Measurements from ENCODE around the gene SAFB. TPM values are rescaled to one million over a fixed set of nuclear protein-coding genes. Genes with fewer than 3 reads are reported as not detected.

Gene SAFB
- total and polyA plus RNA-seq, 8 donors, result 63.7 to 206 (median 165) TPM

DNA sequence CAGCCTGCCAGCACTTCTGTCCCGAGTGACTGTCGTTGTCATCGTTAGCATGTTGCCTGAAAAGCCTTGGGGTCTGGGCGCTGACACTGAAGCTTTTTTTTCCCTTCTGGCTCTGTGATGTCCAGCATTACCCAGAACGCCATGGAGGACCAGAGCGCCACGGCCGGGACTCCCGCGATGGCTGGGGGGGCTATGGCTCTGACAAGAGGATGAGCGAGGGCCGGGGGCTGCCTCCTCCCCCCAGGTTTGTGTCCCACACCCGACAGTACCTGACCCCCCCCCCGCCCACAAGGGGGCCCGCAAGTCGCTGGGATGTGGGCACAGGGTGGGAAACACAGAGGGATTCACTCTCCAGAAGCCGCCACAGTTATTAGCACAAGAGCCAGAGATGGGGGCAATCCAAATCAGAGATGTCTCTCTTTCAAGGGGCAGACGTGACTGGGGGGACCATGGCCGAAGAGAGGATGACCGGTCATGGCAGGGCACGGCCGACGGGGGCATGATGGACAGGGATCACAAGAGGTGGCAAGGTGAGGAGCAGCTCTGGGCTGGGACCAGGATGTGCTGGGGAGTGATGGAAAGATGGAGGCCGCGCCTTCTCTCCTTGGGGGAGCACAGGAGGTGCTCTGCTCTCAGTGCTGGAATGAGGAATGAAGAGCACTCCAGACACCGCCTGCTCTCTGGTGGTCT is 44.2 kb downstream of the SAFB start:
- Histone ChIP-seq H3K36me3 (peaks cover 0 to 100% of the 10 kb centered on the region in 2 donors), H3K4me1 (no peaks in the 10 kb centered on the region), H3K9me3 (no peaks in the 10 kb centered on the region), H3K27me3 (no peaks in the 10 kb centered on the region), H3K27ac (no peak overlapping the region), H3K4me3 (no peak overlapping the region)
- ATAC-seq, result no peak
- intact Hi-C loops (cut with DNase I), result no loop called here
- peak in 2 of 4 donors; percentile 9 to 72 for DNase-seq
- TF ChIP-seq, protein P1, sequence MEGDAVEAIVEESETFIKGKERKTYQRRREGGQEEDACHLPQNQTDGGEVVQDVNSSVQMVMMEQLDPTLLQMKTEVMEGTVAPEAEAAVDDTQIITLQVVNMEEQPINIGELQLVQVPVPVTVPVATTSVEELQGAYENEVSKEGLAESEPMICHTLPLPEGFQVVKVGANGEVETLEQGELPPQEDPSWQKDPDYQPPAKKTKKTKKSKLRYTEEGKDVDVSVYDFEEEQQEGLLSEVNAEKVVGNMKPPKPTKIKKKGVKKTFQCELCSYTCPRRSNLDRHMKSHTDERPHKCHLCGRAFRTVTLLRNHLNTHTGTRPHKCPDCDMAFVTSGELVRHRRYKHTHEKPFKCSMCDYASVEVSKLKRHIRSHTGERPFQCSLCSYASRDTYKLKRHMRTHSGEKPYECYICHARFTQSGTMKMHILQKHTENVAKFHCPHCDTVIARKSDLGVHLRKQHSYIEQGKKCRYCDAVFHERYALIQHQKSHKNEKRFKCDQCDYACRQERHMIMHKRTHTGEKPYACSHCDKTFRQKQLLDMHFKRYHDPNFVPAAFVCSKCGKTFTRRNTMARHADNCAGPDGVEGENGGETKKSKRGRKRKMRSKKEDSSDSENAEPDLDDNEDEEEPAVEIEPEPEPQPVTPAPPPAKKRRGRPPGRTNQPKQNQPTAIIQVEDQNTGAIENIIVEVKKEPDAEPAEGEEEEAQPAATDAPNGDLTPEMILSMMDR (IDR thresholded peaks at IDR 0.05), result no peak

DNA sequence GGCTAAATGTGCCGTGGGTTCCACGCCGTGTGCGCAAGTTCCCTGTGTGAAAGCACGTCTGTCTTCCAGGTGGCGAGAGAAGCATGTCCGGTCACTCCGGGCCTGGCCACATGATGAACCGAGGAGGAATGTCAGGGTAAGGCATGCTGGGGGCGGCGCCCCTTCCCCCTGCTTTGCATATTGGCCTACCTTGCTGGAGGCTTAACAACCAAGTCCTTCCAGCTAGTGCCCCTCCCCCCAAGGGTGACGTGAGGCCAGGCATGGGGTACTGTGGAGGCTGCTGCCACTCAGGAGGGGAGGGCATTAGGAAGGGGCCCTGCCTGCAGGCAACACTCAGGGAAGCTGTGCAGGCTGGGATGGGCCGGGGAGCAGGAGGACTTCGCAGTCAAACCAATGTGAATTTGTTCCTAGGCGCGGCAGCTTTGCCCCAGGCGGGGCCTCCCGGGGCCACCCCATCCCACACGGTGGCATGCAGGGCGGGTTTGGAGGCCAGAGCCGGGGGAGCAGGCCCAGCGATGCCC is 44.9 kb downstream of the SAFB start:
- Histone ChIP-seq H3K27me3 (no peaks in the 10 kb centered on the region), H3K9me3 (no peaks in the 10 kb centered on the region), H3K36me3 (peaks cover 0 to 95% of the 10 kb centered on the region in 2 donors), H3K27ac (no peak overlapping the region), H3K4me3 (no peak overlapping the region), H3K4me1 (no peaks in the 10 kb centered on the region)
- DNase-seq (peak in 1 of 4 donors; percentile 80), ATAC-seq (no peak)
- intact Hi-C loops (cut with DNase I), result no loop called here
- TF ChIP-seq, protein P1 (IDR thresholded peaks at IDR 0.05), result no peak

DNA sequence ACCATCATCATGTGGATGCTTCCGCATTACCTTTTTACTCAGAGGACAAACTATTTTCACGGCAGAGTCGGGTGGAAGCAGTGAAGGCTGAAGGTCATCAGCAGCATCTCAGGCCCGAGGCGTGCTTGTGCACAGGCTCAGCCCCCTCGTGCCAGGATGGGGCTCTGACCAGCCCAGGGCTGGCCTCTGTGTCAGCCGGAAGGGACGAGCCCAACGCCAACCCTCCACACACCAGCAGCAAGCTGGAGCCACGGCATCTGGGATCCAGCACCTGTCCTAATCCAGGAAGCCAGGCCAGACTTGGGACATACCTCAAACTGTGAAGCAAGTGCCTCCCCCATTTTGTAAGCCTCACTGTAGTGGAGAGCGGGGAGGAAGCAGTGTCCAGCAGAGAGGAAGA is 46.3 kb downstream of the SAFB start:
- DNase-seq (peak in 1 of 4 donors; percentile 43), ATAC-seq (no peak)
- Histone ChIP-seq H3K27ac (no peak overlapping the region), H3K4me1 (no peaks in the 10 kb centered on the region), H3K36me3 (peaks cover 0 to 81% of the 10 kb centered on the region in 2 donors), H3K4me3 (no peak overlapping the region), H3K9me3 (no peaks in the 10 kb centered on the region), H3K27me3 (no peaks in the 10 kb centered on the region)
- intact Hi-C loops (cut with DNase I), result no loop called here
- TF ChIP-seq, protein P1 (IDR thresholded peaks at IDR 0.05), result no peak

DNA sequence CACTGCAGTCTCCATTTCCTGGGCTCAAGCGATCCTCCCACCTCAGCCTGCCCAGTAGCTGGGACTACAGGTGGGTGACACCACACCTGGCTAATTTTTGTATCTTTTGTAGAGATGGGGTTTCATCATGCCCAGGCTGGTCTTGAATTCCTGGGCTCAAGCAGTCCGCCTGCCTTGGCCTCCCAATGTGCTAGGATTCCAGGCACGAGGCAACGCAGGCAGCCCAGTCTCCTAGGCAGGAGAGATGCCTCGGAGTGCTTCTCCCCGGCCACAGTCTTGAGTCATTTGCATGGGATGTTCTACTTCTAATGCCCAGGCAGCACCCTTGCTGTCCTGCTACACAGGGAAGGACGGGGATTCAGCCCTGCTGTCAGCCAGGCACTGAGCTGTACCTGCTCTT is 48.7 kb downstream of the SAFB start:
- peak in 1 of 4 donors; percentile 28 for DNase-seq
- intact Hi-C loops (cut with DNase I), result no loop called here
- Histone ChIP-seq H3K27ac (no peak overlapping the region), H3K9me3 (no peaks in the 10 kb centered on the region), H3K27me3 (no peaks in the 10 kb centered on the region), H3K4me1 (no peaks in the 10 kb centered on the region), H3K36me3 (peaks cover 0 to 57% of the 10 kb centered on the region in 2 donors), H3K4me3 (no peak overlapping the region)
- no peak for ATAC-seq
- TF ChIP-seq, protein P1 (IDR thresholded peaks at IDR 0.05), result no peak

DNA sequence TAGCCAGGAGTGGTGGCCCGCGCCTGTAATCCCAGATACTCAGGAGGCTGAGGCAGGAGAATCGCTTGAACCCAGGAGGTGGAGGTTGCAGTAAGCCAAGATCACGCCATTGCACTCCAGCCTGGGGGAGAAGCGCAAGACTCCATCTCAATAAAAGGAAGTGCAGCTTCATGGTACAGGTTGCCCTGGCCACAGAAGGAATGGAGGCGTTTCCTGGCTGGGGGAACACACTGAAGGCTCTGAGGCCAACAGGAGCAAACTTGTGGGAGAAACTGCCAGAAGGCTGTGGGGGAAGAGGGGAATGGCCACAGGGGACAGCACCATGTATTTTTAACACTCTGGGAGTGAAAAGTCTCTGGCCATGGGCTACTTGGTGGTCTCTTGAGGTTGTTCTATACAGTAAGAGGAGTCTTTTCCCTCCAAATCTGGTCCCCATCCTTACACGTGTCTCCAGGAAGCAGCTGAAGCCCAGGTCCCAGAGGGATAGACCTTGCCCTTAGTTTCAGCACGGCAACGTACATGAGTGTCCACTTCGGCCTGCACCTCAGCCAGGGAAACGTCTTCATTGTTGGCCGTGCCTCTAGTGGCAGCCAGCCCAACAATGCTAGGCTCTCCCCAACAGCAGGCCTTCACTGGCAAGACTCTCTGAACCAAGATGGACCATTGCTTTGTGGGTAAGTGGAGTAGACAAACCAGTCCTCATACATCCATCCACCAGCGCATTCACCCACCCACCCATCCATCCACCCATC is 50.0 kb downstream of the SAFB start:
- intact Hi-C loops (cut with DNase I), result no loop called here
- no peak overlapping the region for H3K4me3 ChIP-seq
- no peak for ATAC-seq

More for the DNA sequence above, 50.0 kb downstream of the SAFB start:
- Histone ChIP-seq H3K9me3 (no peaks in the 10 kb centered on the region), H3K27ac (no peak overlapping the region), H3K36me3 (peaks cover 0 to 56% of the 10 kb centered on the region in 2 donors), H3K27me3 (no peaks in the 10 kb centered on the region), H3K4me1 (no peaks in the 10 kb centered on the region)
- DNase-seq, result peak in 1 of 4 donors; percentile 8
- TF ChIP-seq, protein P1 (IDR thresholded peaks at IDR 0.05), result no peak
